GM18907 (cell line): ENCODE results near the gene MAP7D3.
"Not testable (repeated sequence)": the region's sequence is repeated elsewhere in the genome, so short reads cannot be mapped to it uniquely, and the experiment has no call there.

ENCODE experiments used
- ATAC-seq: cut with Tn5 transposase; IDR thresholded peaks from one replicate; pipeline ENCODE4 v1.9.1; 2021; ENCODE audit warnings: mild to moderate bottlenecking, moderate library complexity; ENCODE audit not compliant: unreplicated experiment

MAP7D3 gene

DNA sequence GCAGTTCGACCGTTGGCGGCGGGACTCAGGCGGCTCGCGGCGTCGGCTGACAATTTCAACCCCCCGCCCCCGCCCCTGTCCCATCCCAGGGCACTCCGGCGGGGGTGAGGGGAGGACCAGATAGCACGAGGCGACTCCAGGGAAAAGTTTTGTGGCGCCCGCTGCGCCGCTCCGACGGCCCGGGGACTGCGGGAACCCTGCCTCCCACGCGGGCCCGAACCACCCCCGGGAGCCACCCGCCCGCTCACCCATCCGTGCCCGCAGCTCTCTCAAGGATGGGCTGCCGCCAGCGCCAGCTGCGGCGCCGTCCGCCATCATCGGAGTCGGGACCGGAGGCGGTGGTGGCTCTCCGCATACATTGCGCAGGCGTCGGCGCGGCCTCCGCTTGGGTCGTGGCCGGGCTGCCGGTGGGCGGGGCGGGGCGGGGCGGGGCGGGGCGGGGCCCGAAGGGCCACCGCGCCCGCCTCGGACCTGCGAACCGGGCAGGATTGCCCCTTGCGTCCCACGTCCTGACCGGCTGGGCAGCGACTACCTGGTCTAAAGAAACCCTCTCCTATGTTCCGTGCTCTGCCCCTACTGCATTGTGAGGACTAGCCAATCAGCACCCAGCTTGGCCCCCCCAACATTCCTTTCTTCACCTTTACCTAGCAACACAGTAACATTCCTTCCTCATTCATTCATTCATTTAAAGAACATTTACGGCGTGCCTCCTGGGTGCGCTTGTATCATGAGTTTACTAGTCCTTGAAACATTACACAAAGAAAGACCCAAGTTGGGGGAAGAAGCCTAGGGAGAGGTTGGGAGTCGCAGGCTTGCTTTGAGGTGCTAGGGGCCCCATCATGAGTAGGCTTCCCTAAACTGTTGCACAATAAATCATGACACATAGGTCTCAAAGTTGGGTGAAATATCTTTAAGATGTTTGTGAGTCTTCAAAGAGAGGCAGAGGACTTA is at the start of gene MAP7D3:
TSS of gene MAP7D3 (minus strand) at position 360 of the 951 bp plus-strand sequence. CDS start at position 318, 42 bp downstream.
- ATAC-seq, result peak; percentile 82

DNA sequence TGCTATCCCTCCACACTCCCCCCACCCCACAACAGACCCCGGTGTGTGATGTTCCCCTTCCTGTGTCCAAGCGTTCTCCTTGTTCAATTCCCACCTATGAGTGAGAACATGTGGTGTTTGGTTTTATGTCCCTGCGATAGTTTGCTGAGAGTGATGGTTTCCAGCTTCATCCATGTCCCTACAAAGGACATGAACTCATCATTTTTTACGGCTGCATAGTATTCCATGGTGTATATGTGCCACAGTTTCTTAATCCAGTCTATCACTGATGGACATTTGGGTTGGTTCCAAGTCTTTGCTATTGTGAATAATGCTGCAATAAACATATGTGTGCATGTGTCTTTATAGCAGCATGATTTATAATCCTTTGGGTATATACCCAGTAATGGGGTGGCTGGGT is 49.5 kb upstream of the MAP7D3 start, which contains the start of gene ADGRG4:
TSS of gene ADGRG4 (plus strand) at position 243 of the 400 bp plus-strand sequence. CDS start 7,815 bp downstream, outside the sequence.
- not testable (repeated sequence) for ATAC-seq

DNA sequence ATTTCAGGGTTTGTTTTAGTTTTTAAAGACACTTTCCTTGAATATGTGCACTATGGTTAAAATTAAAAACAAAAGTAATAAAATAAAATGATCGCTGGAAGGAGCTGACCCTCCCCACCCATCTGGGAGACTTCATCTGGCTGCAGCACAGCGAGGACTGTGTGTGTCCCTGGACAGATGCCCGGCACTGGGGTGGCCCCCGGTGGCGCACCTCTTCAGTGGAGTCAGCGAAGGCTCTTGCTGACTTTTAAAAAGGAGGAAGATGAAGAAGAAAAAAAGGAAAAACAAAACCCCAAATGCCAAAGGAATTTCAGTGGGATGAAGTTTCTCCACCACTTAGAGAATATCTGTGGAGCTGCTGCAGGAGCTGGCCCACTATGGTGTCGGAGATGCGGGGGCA is 44.2 kb upstream of the MAP7D3 start:
- ATAC-seq, result no peak

DNA sequence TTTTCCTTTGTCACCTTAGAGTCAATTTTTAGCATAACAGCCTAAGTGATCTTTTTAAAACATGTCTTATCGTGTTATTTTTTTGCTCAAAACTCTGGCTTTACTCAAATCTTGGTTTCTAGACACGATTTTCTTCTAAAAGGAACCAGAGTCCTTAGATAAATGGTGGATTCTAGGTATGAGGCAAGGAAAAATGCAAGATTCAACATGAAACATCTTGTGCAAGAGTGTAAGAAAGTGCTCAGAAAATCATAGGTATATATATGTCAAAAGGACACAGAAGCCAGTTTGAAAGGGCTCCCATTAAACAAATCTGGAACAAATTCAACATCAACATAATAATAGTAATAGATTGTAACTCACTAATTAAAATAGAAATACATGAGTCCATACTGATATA is 41.5 kb upstream of the MAP7D3 start:
- ATAC-seq, result no peak

- ATAC-seq, result no peak
These were observed 40.6 kb upstream of the MAP7D3 start for GRCh38 chrX:136291824-136292223.

DNA sequence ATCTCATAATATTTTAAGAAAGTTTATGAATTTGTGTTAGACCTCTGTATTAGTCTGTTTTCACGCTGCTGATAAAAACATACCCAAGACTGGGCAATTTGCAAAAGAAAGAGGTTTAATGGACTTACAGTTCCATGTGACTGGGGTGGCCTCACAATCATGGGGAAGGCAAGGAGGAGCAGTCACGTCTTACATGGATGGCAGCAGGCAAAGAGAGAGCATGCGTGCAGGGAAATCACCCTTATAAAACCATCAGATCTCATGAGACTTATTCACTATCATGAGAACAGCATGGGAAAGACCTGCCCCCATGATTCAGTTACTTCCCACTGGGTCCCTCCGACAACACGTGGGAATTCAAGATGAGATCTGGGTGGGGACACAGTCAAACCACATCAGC is 35.2 kb upstream of the MAP7D3 start:
- not testable (repeated sequence) for ATAC-seq

GRCh38 chrX:136275553-136275952 is 24.4 kb upstream of the MAP7D3 start:
- no peak for ATAC-seq

GRCh38 chrX:136273986-136274385 is 22.8 kb upstream of the MAP7D3 start:
- no peak for ATAC-seq

DNA sequence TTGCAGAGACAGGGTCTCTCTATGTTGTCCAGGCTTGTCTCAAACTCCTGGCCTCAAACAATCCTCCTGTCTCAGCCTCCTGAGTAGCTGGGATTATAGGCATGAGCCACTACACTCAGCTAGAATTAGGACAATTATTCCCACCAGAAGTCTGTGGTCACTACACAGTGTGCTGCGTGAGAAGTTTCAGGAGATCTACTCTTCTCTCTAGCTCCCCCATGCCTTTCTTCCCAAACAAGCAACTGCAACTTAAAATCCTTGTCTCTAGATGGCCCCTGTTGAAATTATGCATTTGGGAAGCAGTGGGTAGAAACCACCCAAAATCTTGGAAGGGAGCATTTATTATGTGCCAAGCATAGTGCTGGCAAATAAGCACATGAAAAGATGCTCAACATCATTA is 21.1 kb upstream of the MAP7D3 start:
- no peak for ATAC-seq

- ATAC-seq, result peak; percentile 66
These were observed 20.1 kb upstream of the MAP7D3 start for GRCh38 chrX:136271300-136271699.

DNA sequence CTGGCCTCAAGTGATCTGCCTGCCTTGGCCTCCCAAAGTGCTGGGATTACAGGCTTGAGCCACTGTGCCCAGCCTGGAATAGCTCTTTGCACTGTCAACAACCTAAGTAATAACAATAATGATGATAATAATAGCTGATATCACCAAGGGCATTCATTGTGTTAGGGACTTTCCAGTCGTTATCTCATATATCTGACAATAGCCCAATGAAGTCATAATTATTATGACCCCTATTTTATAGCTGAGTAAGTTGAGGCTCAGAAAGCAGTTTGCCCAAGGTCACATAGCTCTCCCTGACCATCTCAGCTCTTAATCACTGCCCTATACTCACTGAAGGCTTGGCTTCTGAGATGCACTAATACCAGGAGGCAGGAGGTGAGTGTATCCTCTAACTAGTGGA is 18.7 kb upstream of the MAP7D3 start:
- no peak for ATAC-seq

DNA sequence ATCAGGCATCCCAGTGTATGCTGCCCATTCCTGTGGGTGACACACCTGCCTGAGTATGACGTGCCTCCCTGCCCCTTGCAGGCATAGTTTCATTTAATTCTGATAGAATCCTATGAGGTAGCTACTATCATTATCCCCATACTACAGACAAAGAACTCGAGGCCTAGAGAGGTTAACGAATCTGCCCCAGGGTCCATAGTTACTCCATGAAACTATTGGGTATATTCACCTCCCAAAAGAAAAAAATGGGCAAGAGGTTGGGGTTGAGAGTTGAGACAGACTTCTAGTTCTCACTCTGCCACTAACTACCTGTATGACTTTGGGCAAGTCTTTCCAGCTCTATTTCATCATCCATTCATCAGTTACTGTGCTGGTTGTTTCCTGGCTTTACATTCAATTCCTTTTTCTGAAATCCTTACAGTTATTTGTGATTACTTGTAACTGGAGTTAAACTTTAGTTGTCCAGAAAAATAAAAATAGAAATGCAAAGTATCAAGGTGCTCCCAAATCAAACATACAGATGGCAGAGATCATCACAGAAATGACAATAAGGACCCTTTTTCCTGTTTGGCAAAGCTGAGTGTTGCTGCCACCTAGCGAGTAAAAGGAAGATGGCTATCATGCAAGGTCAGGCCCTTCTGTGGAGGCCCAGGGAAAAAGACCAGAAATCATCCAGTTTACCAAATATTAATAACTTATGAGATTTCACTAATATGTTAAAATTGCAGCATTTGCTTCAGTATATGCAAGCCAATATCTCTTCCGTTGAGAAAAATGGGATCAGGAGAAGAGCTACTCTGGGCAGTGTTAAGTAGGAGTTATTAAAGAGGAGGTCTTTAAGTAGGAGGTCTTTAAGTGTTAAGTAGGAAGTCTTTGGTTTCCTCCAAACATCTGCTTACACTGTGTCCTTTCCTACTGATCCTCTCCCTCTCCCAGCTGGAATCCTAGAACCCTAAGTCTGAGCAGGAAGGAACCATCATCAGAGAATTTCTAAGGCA is 17.1 kb upstream of the MAP7D3 start:
- ATAC-seq, result peak; percentile 70

DNA sequence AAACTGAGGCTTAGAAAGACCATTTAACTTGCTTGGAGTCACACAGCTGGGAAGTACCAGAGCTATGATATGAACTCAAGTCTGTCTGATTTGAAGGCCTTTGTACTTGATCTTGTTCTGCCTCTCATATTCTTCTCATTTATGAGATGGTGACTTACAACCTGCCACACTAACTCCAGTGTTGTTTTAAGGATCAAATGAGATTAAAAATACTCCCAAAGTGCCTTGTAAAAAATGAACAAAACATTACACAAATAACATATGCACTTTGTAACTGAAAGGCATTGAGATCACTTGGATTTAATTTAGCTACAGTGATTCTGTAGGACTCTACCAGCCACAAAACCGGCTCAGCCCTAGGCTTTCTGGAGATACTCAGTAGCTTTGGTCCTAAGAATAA is 15.6 kb upstream of the MAP7D3 start:
- no peak for ATAC-seq

DNA sequence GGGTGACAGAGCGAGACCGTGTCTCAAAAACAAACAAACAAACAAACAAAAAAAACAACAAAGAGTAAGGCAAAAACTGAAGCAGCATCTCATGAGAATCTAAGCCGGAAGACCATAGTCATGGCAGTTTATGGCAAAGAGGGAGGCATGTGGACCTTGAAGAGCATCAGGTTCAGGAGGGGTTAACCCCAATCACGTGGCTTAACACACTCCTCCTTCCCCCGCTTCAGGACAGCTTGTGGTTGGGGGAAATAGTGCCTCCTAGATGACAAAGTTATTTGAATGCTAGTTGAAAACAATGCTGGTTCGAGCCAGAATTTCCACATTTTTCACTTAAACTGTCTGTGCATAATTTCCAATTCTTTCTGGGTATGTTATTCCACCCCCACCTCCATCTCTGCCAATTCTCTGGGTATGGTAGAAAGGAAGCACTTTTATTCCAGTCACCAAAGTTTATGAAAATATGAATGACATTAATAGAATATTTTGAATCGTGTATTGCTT is 11.7 kb upstream of the MAP7D3 start:
- no peak for ATAC-seq

GRCh38 chrX:136262243-136262642 is 11.0 kb upstream of the MAP7D3 start:
- no peak for ATAC-seq

DNA sequence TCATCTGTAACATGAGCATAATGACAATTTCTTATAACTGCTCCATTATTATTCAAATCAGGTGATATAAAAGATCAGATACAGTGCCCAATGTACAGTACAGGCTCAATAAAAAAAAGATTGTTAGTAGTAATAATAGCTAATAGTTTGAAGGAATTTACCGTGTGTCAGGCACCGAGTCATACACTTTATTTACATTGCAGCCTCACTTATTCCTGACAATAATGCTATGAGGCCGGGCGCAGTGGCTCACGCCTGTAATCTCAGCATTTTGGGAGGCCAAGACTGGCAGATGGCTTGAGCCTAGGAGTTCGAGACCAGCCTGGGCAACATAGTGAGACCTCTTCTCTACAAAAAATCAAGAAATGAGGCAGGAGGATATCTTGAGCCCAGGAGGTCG is 10.1 kb upstream of the MAP7D3 start:
- ATAC-seq, result no peak

DNA sequence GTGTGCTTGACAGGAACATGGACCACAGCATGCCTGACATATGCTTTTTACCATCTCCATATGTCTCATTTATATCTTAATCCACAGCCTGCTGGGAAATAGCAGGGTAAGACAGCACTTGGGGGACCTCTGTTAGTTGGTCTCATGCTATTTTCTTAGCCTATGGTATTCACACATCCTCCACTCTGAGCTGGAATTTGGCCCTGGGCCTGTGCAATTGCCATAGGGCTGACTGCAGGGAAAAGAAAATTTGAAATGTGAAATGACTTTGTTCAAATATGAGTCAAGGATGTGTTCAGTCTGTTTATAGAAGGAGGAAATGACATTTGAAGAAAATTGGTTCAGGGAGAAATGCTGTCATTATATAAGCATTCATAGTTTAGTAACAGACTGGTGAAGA is 9.6 kb upstream of the MAP7D3 start:
- ATAC-seq, result no peak

- ATAC-seq, result no peak
These were observed 8.3 kb upstream of the MAP7D3 start for GRCh38 chrX:136259543-136259942.

- ATAC-seq, result no peak
These were observed 7.8 kb upstream of the MAP7D3 start for GRCh38 chrX:136258951-136259350.

DNA sequence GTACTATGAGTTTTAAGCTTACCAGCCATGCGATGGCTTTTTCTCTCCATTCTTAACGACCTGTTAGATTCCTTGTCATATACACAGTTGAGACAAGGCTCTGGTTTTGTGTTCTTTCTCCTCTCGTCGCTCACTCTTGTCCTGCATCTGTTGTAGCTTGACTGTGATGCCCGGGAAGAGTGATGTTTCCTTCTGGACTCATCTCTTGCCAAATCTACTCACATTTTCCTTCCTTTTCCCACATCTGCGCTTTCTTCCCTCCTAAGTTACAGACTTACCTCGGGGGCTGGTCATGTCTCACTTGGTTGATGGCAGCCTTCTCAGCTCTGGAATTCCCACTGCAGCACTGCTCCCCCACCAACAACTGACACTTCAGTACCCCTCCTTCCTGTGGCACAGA is 4.8 kb upstream of the MAP7D3 start:
- ATAC-seq, result no peak

GRCh38 chrX:136255541-136255940 is 4.3 kb upstream of the MAP7D3 start:
- no peak for ATAC-seq
